D341Med (cell line): Measurements from ENCODE around the gene ROR1.
"Not testable (repeated sequence)": the region's sequence is repeated elsewhere in the genome, so short reads cannot be mapped to it uniquely, and the experiment has no call there.

Experiments used
- DNase-seq: peaks from one replicate; pipeline ENCODE4 v3.0.0; 2012; ENCODE audit warnings: low spot score

The ROR1 gene

DNA sequence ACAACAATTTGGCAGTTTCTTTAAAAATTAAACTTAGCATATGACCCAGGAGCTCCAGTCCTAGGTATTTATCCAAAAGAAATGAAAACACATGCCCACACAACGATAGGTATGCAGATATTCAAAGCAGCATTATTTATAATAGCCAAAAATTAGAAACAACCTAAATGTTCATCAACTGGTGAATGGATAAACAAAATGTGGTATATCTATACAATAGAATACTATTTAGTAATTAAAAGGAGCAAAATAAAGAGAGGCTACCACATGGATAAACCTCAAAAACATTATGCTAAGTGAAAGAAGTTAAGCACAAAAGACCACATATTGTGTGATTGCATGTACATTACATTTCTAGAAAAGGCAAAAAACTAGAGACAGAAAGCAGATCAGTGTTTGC is 51.3 kb downstream of the ROR1 start:
- DNase-seq = no peak

DNA sequence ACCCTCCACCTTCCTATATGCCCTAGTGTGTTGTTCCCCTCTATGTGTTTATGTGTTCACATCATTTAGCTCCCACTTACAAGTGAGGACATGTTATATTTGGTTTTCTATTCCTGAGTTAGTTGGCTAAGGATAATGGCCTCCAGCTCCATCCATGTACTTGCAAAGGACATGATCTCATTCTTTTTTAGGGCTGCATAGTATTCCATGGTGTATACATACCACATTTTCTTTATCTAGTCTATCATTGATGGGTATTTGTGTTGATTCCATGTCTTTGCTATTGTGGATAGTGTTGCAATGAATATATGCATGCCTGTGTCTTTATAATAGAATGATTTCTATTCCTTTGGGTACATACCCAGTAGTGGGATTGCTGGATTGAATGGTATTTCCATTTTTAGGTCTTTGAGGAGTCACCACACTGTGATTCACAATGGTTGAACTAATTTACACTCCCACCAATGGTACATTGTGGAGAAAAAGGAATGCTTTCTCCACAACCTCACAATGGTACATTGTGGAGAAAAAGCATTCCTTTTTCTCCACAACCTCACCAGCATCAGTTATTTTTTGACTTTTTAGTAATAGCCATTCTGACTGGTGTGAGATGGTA is 52.5 kb downstream of the ROR1 start:
- DNase-seq = not testable (repeated sequence)

DNA sequence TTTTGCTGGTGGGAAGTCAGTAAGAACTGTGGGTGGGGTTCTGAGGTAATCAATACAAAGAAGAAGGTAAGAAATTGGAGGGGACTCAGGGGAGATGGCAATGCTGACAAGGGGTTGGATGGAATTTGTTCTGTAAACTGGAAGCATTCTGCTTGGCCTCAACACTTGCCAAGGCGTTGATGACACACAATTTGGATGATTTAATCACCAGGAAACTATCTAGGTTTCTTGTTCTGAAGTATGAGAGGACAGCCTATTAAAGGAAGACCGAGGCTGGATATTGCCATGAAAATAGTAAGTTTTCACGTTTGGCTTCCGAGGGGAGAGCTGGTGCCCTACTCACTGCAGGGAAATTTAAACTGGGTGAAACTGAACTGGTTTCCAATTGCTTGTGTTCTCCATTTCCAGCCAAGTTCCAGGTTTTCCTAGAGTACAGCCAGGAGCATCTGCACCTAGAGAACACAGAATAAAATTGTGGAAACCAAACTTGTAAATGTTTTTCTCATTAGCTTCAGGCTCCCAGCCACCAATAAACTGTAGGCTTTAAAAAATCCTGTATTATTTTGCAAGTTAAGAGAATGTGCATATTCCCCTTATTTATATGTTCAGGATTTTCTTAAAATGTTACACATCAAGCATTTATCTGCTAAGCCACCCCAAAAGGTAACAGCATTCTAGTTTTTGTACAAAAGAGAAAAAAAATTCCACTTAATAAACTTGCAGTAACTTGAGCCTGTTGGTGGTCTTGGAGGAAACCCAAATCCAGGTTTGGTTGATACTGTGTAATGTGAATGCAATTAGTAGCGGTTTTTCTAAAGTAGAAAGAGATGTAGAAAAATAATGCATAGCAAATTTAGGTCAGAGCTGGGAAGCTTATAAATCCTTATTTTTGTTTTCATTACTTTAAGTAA is 53.8 kb downstream of the ROR1 start:
- no peak for DNase-seq

DNA sequence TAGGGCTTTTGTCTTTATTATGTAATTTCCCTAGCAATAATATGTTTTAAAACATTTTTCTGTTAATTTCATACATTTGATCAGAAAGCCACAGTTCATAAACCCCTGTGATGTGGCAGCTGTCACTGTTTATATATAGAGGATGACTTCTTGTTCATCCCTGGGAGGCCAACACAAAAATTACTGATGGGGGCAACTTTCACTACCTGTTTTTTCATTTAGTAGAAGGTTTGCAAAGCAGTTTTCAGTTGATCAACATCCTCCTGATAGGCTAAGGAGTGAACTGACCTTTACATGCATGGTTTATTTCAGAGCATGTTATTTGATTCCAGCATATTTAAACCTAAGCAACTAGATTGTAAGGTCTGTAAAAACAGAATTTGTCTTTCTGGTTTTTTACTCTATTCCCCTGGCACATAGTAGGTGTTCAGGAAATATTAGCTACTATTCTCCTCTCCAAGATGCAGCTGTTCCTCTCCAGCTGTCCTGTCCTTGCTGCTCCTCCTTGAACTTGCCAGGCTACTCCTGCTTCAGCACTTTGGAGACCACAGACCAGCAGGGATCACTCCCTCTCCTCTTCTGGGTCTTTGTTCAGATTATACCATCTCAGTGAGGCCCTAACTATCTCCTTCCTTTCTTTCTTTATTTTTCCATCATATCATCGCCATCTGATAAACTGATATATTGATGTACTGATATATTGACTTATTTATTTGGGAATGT is 54.7 kb downstream of the ROR1 start:
- no peak for DNase-seq

DNA sequence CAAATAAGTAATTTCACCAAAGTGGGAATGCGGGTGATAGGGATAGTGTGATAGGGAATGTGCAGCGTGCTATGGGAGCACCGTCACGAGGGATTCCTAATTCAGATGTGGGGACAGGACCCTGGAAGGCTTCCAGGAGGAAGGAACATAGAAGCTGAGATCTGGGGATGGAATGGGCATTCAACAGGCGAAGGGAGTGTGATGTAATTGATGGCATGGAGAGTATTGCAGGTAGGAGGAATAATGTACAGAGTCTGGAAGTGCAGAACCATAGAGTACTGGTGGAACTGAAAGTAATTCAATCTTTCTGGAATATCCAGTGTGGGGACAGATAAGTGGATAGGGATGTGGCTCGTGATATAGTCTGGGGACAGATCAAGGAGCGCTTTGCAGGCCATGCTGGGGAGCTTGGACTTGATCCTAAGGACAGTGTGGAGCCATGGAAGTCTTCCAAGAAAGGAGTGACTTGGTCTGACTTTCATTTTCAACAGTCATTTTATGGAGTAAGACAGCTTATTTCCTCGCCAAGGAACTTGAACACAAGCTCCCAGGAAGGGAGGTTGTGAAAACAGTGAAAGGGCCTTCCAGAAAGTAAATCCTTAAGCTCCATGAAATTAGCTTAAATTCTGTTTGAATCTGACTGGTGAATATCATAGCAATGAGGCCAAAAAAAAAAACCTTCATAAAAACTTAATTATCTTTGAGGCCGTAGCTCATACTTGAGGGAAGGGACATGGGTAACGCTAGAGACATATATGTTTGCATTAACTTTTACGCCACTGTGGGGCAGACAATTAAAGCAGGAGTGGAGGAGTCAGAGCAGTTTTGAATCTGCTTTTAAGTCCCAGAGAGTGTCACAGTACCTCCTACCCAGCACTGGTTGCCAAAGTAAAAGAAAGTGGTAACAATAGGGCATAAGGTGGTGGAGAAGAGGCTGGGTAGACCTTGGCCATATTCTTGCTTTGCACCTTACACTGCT is 55.8 kb downstream of the ROR1 start:
- no peak for DNase-seq

DNA sequence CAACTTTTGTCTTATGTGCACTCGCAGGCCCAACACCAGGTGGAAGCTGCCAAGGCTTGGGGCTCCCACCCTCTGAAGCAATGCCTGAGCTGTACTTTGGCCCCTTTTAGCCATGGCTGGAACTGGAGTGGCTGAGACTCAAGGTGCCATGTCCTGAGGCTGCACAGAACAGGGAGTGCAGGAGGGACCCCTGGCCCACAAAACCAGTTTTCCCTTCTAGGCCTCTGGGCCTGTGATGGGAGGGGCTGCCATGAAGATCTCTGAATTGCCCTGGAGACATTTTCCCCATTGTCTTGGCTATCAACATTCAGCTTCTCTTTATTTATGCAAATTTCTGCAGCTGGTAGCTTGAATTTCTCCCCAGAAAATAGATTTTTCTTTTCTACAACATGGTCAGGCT is 57.6 kb downstream of the ROR1 start:
- DNase-seq = no peak

DNA sequence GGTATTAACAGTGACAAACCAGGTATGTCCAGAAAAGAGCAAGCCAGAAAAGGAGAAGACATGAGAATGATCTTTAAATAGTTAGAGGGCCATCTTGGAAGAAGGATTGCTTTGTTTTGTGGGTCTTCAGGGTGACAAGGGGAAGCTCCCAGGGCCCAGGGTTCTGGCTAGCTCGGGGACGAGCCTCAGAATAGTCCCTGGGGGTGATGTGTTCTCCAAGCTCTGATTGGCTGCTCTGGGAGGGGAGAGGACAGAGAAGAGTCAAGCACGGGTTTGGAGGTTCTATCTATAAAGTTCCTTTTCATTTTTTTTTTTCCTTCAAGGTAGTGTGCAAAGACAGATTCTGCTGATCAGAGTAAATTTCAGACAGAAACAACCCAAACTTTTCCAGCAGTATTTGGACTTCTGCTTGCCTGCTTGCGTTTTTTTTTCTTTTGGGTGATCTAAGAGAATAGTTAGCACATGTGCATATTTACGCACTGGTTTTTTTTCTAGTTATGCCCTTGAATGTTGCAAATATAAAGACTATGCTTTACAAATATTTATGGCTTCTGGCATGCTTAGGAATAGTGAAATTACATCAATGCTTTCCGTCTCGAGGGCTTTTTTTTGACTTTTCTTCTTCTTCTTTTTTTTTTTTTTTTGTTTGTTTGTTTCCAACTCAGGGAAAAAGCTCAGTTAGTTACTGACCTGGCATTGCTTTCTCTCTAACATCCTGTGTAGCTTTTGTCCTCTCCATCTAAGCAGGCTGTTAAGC is 59.7 kb downstream of the ROR1 start:
- DNase-seq = no peak

DNA sequence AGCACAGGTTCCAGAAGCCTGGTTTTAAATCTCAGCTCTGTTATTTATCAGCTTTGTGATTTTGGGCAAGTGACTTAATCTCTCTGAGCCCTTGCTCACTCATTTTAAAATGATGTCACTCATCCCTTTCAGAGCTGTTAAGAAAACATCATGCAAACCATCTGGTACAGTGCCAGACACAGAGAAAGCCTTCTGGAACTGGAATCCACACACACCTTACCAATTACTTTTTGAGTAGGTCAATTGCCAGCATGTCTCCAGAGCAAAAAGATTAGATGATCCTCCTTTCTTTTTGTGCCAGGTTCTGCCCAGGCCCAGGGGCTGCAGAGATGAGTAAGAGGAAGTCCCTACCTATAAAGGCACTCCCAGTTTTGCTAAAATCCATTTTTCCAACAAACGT is 61.3 kb downstream of the ROR1 start:
- no peak for DNase-seq

DNA sequence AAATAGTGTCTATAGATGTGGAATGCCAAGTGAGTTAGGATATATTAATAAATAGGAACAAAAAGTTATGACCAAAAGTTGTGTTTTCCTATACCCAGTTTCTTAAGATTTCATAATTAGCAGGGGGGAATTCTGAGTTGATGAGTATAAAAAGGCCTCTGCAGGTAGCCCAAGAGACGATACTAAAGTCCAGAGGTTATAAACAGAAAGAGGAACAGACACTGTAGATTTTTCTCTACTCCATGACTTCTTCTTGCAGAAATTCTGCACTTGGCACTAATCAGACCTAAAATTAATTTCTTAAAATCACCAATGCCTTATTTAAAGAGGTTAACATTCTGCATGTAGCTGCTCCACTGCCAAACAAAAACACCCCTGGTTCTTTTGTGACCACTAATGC is 62.6 kb downstream of the ROR1 start:
- no peak for DNase-seq

DNA sequence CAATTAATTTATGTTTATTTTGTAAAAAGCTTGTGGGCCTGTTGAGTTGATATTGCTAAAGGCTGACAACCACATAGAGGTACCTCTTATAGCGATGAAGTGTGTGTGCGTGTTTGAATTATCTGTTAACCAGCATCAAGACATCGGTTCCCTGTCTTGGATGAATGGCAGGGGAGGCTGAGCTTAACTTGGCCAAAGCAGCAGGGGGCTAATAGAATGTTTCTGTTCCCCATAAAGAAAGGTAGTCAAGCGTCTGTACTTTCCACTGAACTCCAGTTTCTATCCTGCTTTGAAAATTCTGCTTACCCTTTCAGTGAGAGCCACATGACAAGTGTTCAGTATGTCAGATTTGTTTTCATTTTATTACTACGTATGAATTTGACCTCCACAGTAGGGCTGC is 63.0 kb downstream of the ROR1 start:
- DNase-seq = no peak

DNA sequence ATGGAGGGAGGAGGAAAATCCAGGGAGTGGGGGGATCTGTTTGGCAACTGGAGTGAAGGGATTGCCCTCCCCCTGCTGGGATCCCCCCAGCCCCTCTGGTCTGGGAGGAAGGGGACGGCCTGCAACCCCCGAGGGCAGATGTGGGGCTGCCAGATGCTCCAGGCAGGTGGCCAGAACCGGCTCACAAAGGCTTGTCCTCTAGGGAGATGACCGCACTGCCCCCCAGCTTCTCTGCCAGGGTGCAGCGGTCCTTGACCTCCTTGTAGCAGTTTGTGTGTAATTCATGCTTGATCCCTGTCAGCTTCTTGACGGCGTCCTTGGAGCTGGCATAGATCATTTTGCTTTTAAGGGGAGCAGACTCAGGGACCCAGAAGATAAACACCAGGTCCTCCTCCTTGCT is 69.2 kb downstream of the ROR1 start:
- no peak for DNase-seq

DNA sequence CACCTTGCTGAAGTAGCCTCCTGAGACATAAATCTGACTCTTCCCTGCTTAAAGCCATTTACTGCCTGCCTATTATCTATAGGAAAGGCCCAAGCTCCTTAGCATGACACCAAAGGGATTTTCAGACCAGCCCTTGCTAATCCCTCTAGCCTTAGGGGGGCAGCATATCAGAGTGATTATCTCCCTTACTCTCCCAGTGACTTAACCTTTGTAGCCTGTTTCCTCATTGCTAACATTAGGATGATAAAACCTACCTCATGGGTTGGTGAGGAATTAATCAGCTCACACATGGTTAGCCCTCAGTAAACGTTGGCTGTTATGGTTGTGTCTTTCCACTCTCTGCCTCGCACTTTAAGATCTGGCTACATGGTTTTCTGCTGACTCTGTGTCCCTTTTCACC is 70.1 kb downstream of the ROR1 start:
- DNase-seq = peak; percentile 71

DNA sequence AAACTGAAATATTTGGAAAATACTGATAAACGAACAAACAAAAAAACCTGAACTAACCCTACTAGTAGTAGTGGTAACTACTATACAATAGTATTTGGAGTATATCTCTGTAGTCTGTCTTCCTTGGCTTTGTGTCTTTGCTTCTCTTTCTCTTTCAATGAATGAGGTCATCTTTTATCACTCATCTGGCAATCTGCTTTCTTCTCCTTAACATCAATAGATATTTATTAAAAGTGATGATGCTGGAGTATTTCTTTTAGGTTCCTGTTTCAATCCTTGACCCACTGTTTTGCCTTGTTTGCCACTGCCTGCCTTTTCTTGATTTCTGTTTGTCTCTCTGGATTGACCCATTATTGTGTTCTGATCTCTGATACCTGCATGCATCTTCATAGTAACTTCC is 71.5 kb downstream of the ROR1 start:
- no peak for DNase-seq

DNA sequence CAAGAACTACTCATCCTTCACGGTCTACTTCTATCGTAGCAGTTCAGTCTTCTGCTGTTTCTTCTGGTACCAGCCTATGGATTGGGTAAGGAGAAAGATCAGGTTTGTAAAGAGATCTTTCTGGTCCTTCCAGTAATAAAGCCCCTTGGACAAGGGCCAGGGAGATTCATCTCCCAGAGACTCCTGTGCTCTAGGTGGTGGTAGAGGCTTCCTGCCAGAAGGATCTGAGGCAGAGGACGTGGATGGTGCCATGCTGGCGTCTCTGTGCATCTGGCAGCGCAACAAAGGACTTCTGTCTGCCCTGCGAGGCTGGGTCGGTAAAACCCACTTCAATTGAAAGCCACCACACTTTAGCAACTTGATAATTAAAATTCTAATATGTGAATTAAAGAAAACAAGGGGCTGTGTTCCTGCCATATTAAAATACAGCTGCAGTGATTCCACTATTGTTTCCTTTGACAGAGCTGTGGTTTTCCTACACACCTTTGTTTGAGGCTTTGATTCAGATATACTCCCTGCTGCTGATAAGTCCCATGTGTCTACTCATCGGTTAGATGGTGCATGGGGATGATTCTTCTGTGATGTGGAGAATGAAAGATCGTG is 73.6 kb downstream of the ROR1 start:
- no peak for DNase-seq

DNA sequence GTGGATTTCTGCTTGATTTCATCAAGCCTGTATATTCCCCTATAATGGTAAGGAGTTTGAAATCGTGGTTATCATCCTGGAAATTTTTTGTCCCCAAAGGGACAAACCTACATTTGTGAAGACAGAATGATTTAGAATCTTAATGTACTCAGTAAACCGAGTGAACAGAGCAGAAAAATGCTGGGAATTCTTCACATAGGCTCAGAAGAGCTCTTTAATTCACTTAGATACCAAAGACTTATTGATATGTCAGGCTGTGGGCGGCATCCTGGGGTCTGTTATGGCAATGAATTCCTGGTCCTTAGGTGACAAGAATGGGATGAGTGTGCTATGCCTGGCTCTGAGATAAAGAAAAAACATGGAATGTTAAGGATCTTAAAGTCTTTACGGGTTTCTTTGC is 74.9 kb downstream of the ROR1 start:
- DNase-seq = no peak

DNA sequence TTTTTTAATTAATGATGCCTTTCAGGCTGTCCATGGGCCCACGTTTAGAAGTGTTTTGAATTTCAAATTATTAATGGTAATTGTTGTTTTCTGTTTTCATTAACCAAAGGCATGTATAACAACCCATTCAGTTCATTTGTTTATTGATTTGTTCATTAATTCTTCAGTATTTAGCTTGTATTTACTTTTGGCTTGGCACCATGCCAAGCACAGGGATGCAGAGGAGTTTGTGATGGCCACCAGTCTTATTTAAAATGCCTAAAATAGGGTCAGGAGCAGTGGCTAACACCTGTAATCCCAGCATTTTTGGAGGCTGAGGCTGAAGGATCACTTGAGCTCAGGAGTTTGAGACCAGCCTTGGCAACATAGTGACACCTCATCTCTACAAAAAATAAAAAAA is 75.3 kb downstream of the ROR1 start:
- DNase-seq = no peak

DNA sequence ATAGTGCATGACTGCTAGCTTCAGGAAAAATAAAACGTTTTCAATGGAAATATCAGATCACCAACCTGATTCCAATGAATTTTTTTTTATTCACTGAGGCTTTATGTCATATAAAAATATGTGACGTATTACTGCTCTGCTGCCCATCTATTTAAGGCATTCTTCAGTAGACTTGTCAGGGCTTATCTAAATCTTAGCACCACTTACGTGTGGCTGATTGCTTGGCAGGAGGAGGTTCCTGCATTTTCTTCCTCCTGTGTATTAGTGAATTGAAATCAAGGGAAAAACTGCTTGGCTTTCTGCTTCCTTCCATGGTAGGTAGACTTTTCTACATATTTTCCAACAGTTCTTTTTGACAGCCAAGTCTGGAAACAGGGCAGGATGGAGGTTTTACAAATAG is 80.3 kb downstream of the ROR1 start:
- no peak for DNase-seq

DNA sequence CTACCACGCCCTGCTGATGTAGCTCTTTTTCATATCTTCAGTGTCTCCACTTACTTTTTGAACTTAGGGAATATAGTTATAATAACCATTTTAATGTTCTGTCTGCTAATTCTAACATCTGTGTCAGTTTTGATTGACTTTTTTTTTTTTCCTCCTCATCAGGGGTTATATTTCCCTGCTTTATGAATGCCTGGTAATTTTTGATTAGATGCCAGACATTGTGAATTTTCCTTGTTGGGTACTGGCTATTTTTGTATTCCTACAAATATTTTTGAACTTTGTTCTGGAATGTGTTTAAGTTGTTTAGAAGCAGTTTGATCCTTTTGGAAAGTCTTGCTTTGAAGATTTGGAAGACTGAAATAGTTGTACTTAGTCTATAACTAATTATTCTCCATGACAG is 82.1 kb downstream of the ROR1 start:
- DNase-seq = no peak

DNA sequence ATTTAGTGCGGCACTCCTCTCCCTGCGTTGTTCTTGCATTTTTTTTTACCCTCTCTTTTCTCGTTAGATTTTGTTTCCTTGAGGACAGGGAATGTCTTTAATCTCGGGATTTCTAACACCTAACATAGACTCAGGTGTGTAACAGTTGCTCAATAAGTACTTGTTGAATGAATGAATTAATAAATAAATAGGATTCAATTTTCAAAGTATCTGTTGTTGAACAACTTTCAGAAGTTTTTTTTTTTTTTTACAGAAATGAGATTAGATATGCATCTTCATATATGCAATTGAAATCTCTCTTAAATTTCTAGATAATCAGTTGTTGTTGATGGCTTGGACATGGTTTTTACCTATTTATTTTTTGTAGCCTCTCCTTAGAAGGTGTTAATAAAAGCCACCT is 83.1 kb downstream of the ROR1 start:
- no peak for DNase-seq

DNA sequence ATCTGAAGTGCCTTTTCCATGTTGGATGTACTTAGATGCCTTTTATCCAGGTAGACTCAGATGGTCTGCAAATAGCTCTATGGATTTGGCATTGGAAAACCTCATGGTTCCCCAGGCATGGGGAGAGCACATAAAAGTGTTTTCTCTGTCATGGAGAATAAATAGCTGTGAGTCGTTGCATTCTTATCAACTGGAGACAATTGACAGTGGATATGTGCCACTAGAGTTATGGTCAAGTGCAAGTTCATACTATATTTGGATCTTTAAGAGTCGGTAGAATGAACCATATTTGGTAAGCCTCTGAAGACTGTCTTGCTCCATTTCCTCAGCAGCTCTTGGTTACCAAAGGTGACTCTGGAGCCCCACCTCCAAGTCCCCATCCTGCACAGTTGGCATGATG is 83.7 kb downstream of the ROR1 start:
- no peak for DNase-seq

DNA sequence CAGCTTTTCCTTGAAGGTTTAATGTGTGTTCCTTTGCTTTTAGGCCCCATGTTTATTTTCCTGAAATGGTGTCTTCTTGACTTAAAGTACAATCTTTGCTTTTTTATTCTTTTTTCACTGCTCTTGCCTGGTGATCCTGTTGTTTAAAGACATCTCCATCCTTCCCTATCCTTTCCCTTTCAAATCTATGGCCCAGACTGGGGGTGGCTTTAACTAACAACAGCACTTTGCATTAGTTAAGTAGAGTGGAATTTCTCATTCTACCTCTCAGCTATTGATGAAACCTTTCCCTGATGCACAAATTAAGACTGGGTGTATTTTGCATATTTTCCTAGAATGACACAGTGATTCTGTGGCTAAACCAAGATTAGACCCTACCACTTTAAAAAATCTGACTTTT is 84.3 kb downstream of the ROR1 start:
- no peak for DNase-seq
